HuH-7 (cell line): ENCODE measurements around the gene PACS1.
"Not testable (repeated sequence)": the region's sequence is repeated elsewhere in the genome, so short reads cannot be mapped to it uniquely, and the experiment has no call there.

Experiments
- DNase-seq: peaks from one replicate; pipeline ENCODE4 v3.0.0; 2011; ENCODE audit warnings: low spot score

The PACS1 gene

GRCh38 chr11:66226101-66226500 is 156.0 kb downstream of the PACS1 start:
- no peak for DNase-seq

GRCh38 chr11:66227700-66228099 is 157.6 kb downstream of the PACS1 start:
- no peak for DNase-seq

- DNase-seq: no peak
Measured at GRCh38 chr11:66228521-66228920, 158.4 kb downstream of the PACS1 start.

GRCh38 chr11:66230156-66230555 is 160.1 kb downstream of the PACS1 start:
- DNase-seq: no peak

- no peak for DNase-seq
Measured at GRCh38 chr11:66230978-66231377, 160.9 kb downstream of the PACS1 start.

GRCh38 chr11:66231561-66231960 is 161.5 kb downstream of the PACS1 start:
- no peak for DNase-seq

- DNase-seq: no peak
Measured at GRCh38 chr11:66232769-66233168, 162.7 kb downstream of the PACS1 start.

GRCh38 chr11:66233301-66233700 is 163.2 kb downstream of the PACS1 start:
- DNase-seq: no peak

- DNase-seq: no peak
Measured at GRCh38 chr11:66235141-66235540, 165.1 kb downstream of the PACS1 start.

- no peak for DNase-seq
Measured at GRCh38 chr11:66237867-66238266, 167.8 kb downstream of the PACS1 start.

- DNase-seq: no peak
Measured at GRCh38 chr11:66238786-66239413, 168.8 kb downstream of the PACS1 start.

GRCh38 chr11:66239511-66239910 is 169.4 kb downstream of the PACS1 start:
- no peak for DNase-seq

- DNase-seq: no peak
Measured at GRCh38 chr11:66239998-66240780, 170.1 kb downstream of the PACS1 start.

- DNase-seq: no peak
Measured at GRCh38 chr11:66240781-66241136, 170.7 kb downstream of the PACS1 start.

- no peak for DNase-seq
Measured at GRCh38 chr11:66242095-66242765, 172.2 kb downstream of the PACS1 start.

GRCh38 chr11:66243782-66244535 is 173.9 kb downstream of the PACS1 start:
- no peak for DNase-seq

GRCh38 chr11:66247295-66247694 is 177.2 kb downstream of the PACS1 start:
- no peak for DNase-seq

GRCh38 chr11:66247801-66248200 is 177.7 kb downstream of the PACS1 start:
- DNase-seq: no peak

- no peak for DNase-seq
Measured at GRCh38 chr11:66248903-66249302, 178.8 kb downstream of the PACS1 start.

GRCh38 chr11:66251809-66252208 is 181.7 kb downstream of the PACS1 start:
- DNase-seq: no peak

GRCh38 chr11:66253081-66253480 is 183.0 kb downstream of the PACS1 start:
- not testable (repeated sequence) for DNase-seq

GRCh38 chr11:66258473-66258893 is 188.4 kb downstream of the PACS1 start:
- DNase-seq: no peak
